HCT116 (cell line): ENCODE results near the gene REEP6. TPM values are rescaled to one million over a fixed set of nuclear protein-coding genes. Genes with fewer than 3 reads are reported as not detected.

Experiments used
- ATAC-seq: fragments of 200-7000 bp; cut with Tn5 transposase; 2 replicates; pipeline ENCODE4 v1.9.1; 2020; ENCODE audit warnings: mild to moderate bottlenecking, moderate library complexity
- BruUV-seq: library from RNA; stranded (reverse); fragments of 400-500 nt; replicated peaks from 2 replicates; lab custom pipeline; 2021; lab: Mats Ljungman, UMichigan
- CTCF ChIA-PET: fragments of 300-600 bp; sonication (Branson Sonifier 250); formaldehyde crosslinking; loops from one replicate; lab custom pipeline; 2021; ENCODE audit warnings: antibody characterized with exemption; lab: Charles Lee
- POLR2A ChIA-PET: fragments of 300-600, 350-600 bp; sonication (Branson Sonifier 250); formaldehyde crosslinking; loops from one replicate; lab custom pipeline; 2021; ENCODE audit warnings: antibody characterized with exemption; lab: Charles Lee
- RAD21 ChIA-PET, 2 experiments: fragments of 300-600 bp; sonication (Branson Sonifier 250); formaldehyde crosslinking; loops; one replicate each; lab custom pipeline; 2023; ENCODE audit warnings: low total read pairs in 2 of 2; ENCODE audit not compliant: uncharacterized antibody in 2 of 2, unreplicated experiment in 2 of 2, low non-redundant PET in 1 of 2; lab: Charles Lee
- DNase-seq: peaks from one replicate; pipeline ENCODE4 v3.0.0-alpha.2; 2010; ENCODE audit warnings: low read depth, low spot score
- H2AFZ ChIP-seq: fragments of 200-600 bp; shearing (Covaris generic), sonication (generic); 2 replicates; pipeline ENCODE4 v1.6.1; 2017; ENCODE audit warnings: low read depth, mixed run types, mixed read lengths, antibody characterized with exemption, low read length; ENCODE audit not compliant: poor library complexity, severe bottlenecking
- H3K27ac ChIP-seq: 2 replicates; pipeline ENCODE4 v1.5.1; 2012; ENCODE audit warnings: low read depth, low read length
- H3K27me3 ChIP-seq: fragments of 200-600 bp; sonication (generic); 2 replicates; pipeline ENCODE4 v1.6.1; 2016; ENCODE audit warnings: mixed run types, low read length, mixed read lengths; ENCODE audit not compliant: insufficient read depth
- H3K36me3 ChIP-seq, 2 experiments: fragments of 200-500 bp in 1 of 2; fragments of 200-600 bp in 1 of 2; sonication (Bioruptor generic) in 1 of 2; sonication (generic) in 1 of 2; 2 replicates each; pipeline versions ENCODE4 v1.5.1 to v1.6.1; 2014 to 2016; ENCODE audit warnings: low read length in 2 of 2, inconsistent platforms in 1 of 2, mixed read lengths in 1 of 2, mixed run types in 1 of 2; ENCODE audit not compliant: insufficient read depth in 2 of 2, control insufficient read depth in 1 of 2
- H3K4me1 ChIP-seq, 2 experiments: fragments of 200-600 bp in 1 of 2; sonication (generic) in 1 of 2; 2 replicates each; pipeline versions ENCODE4 v1.5.1 to v1.6.1; 2012 to 2017; ENCODE audit warnings: low read length in 2 of 2, inconsistent platforms in 1 of 2, mild to moderate bottlenecking in 1 of 2, mixed read lengths in 1 of 2, mixed run types in 1 of 2, moderate library complexity in 1 of 2; ENCODE audit not compliant: insufficient read depth in 2 of 2, control insufficient read depth in 1 of 2
- H3K4me2 ChIP-seq: fragments of 200-600 bp; sonication (generic); 2 replicates; pipeline ENCODE4 v1.6.1; 2017; ENCODE audit warnings: mixed run types, low read length, mixed read lengths
- H3K4me3 ChIP-seq, 2 experiments: fragments of 200-600 bp in 1 of 2; sonication (generic) in 1 of 2; replicated peaks in 1 of 2; 2 replicates each; pipeline ENCODE4 v1.5.1; 2011 to 2016; ENCODE audit warnings: low read length in 2 of 2, control low read depth in 1 of 2, low read depth in 1 of 2, mild to moderate bottlenecking in 1 of 2, mixed read lengths in 1 of 2, mixed run types in 1 of 2
- H3K79me2 ChIP-seq: fragments of 200-600 bp; sonication (generic); 2 replicates; pipeline ENCODE4 v1.6.1; 2017; ENCODE audit warnings: mild to moderate bottlenecking, mixed run types, low read length, moderate library complexity, mixed read lengths; ENCODE audit not compliant: insufficient read depth
- H3K9ac ChIP-seq: fragments of 200-600 bp; sonication (generic); 2 replicates; pipeline ENCODE4 v1.6.1; 2016; ENCODE audit warnings: low read length, mixed read lengths
- H3K9me2 ChIP-seq: fragments of 200-600 bp; sonication (generic), shearing (Covaris generic); 2 replicates; pipeline ENCODE4 v1.6.1; 2017; ENCODE audit warnings: mixed run types, mild to moderate bottlenecking, moderate library complexity; ENCODE audit not compliant: insufficient read depth
- H3K9me3 ChIP-seq, 2 experiments: fragments of 200-500 bp in 1 of 2; fragments of 200-600 bp in 1 of 2; sonication (Bioruptor generic) in 1 of 2; sonication (generic) in 1 of 2; 2 replicates each; pipeline ENCODE4 v1.6.1; 2014 to 2017; ENCODE audit warnings: low read length in 2 of 2, mixed read lengths in 2 of 2, inconsistent platforms in 1 of 2, low read depth in 1 of 2, mild to moderate bottlenecking in 1 of 2, mixed run types in 1 of 2, moderate library complexity in 1 of 2; ENCODE audit not compliant: control insufficient read depth in 1 of 2, insufficient read depth in 1 of 2
- H4K20me1 ChIP-seq: fragments of 200-600 bp; sonication (generic), shearing (Covaris generic); 2 replicates; pipeline ENCODE4 v1.6.1; 2017; ENCODE audit warnings: mixed run types, mild to moderate bottlenecking, moderate library complexity; ENCODE audit not compliant: insufficient read depth
- CEBPB ChIP-seq: IDR thresholded peaks from 2 replicates; pipeline ENCODE4 v1.6.1; 2012; ENCODE audit warnings: low read depth
- EGR1 ChIP-seq: IDR thresholded peaks from 2 replicates; pipeline ENCODE4 v1.6.1; 2012; ENCODE audit warnings: low read depth
- ELF1 ChIP-seq: IDR thresholded peaks from 2 replicates; pipeline ENCODE4 v1.6.1; 2012; ENCODE audit warnings: low read depth, borderline replicate concordance
- FOSL1 ChIP-seq: IDR thresholded peaks from 2 replicates; pipeline ENCODE4 v1.6.1; 2012; ENCODE audit warnings: low read depth
- JUND ChIP-seq: IDR thresholded peaks from 2 replicates; pipeline ENCODE4 v1.6.1; 2012
- POLR2A ChIP-seq: IDR thresholded peaks from 2 replicates; pipeline ENCODE4 v1.7.0; 2011; ENCODE audit warnings: borderline replicate concordance; ENCODE audit not compliant: insufficient read depth, insufficient read length; ENCODE audit errors: extremely low read depth
- POLR2AphosphoS5 ChIP-seq: IDR thresholded peaks from 2 replicates; pipeline ENCODE4 v1.6.1; 2011; ENCODE audit warnings: mild to moderate bottlenecking, low read depth, low read length, moderate library complexity
- SIN3A ChIP-seq: IDR thresholded peaks from 2 replicates; pipeline ENCODE4 v1.6.1; 2012; ENCODE audit warnings: low read depth
- SP1 ChIP-seq: IDR thresholded peaks from 2 replicates; pipeline ENCODE4 v1.6.1; 2012; ENCODE audit warnings: low read depth
- TCF7L2 ChIP-seq: IDR thresholded peaks from 2 replicates; pipeline ENCODE4 v1.7.0; 2011; ENCODE audit warnings: borderline replicate concordance, inconsistent platforms; ENCODE audit not compliant: insufficient read depth, insufficient read length; ENCODE audit errors: extremely low read depth
- YY1 ChIP-seq: IDR thresholded peaks from 2 replicates; pipeline ENCODE4 v1.6.1; 2011; ENCODE audit warnings: low read length, low read depth, moderate library complexity, mild to moderate bottlenecking; ENCODE audit not compliant: insufficient replicate concordance; ENCODE audit errors: extremely low read depth
- ZFX ChIP-seq: fragments of 450-650 bp; IDR thresholded peaks from 2 replicates; pipeline ENCODE4 v1.6.1; 2017
- intact Hi-C: fragments of 100-400 bp; cut with micrococcal nuclease; formaldehyde crosslinking; loops from 2 replicates; pipeline ENCODE4 v1.10.0; 2022
- total RNA-seq: library from RNA; stranded (reverse); gene quantifications from one replicate; pipeline ENCODE4 v1.2.1, GENCODE V29; 2021; ENCODE audit not compliant: unreplicated experiment
- TF ChIP-seq, protein P1 (sequence below): IDR thresholded peaks from 2 replicates; pipeline ENCODE4 v1.6.1; 2011; ENCODE audit warnings: mild to moderate bottlenecking, low read length, moderate library complexity; ENCODE audit not compliant: insufficient replicate concordance; ENCODE audit errors: extremely low read depth
- TF ChIP-seq, protein P2 (sequence below): IDR thresholded peaks from 2 replicates; pipeline ENCODE4 v1.6.1; 2012
- TF ChIP-seq, protein P3 (sequence below), 3 experiments: fragments of 200-600 bp in 1 of 3; sonication (generic) in 1 of 3; IDR thresholded peaks in 2 of 3; conservative IDR thresholded peaks in 1 of 3; 2 replicates each; pipeline ENCODE4 v1.5.1; 2012 to 2017; ENCODE audit warnings: low read depth in 2 of 3, low read length in 2 of 3, antibody characterized with exemption in 1 of 3, borderline replicate concordance in 1 of 3, control low read depth in 1 of 3, mild to moderate bottlenecking in 1 of 3, mixed read lengths in 1 of 3, mixed run types in 1 of 3, moderate library complexity in 1 of 3; ENCODE audit not compliant: insufficient read depth in 1 of 3

REEP6 gene
- total RNA-seq, 1 experiment from 2014 or later: 53.9 TPM

DNA sequence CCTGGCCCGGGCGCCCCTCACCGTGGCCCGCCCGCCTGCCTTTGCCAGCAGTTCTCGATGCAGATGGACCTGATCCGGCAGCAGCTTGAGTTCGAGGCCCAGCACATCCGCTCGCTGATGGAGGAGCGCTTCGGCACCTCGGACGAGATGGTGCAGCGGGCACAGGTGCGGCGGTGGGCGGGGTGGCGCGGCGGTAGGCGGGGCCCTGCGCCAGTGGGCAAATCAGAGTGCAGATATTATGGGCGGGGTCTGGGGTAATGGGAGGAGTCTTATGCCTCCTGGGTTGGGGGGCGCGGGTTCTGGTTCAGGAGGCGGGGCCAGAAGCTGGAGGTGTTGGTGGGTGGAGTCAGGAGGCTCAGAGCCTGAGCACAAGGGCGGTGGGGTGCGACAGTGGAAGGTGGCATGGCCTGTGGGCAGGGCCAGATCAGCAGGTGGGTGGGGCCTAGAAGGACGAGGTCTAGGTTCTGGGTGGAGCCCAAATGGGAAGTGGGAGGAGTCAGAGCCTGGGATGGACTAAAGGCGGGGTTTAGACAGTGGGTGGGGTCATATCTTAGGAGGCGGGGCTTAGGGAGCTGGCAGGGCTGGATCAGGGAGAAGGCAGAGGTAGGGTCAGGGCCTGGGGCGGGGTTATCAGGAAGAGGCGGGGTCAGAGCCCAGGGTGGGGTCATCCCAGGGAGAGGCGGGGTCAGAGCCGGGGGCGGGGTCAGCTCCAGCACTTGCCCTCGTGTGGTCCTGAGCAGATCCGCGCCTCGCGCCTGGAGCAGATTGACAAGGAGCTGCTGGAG, 35.5 kb upstream of the REEP6 start:
- no TSS peak for BruUV-seq
- H3K4me2 ChIP-seq: peak overlapping the region; percentile 93
- H3K9ac ChIP-seq: peak overlapping the region; percentile 50
- peaks cover 23 to 47% of the 10 kb centered on the region in 2 experiments for H3K4me1 ChIP-seq
- H4K20me1 ChIP-seq: no peaks in the 10 kb centered on the region
- no peaks in the 10 kb centered on the region; the same call in 1 of the 2 replicates for H3K27me3 ChIP-seq
- RAD21 ChIA-PET: interaction anchor here in 1 of 2 experiments (1.1 kb wide), 1 partner anchor 10 kb away, joined by 4 read pairs; no protein-coding TSS in a partner anchor
- DNase-seq: peak; percentile 97
- no peaks in the 10 kb centered on the region for H3K79me2 ChIP-seq
- no peak overlapping the region for H2AFZ ChIP-seq
- no peaks in the 10 kb centered on the region for H3K9me2 ChIP-seq
- peak overlapping the region; percentile 65 for H3K27ac ChIP-seq
- ATAC-seq: peak; percentile 87
- peak overlapping the region; percentile 40 to 62 for H3K4me3 ChIP-seq
- intact Hi-C loops: loop anchor here (1.0 kb wide), 1 partner anchor 36 kb away; the partner anchor contains the start of gene REEP6
- peaks cover 0 to 3% of the 10 kb centered on the region in 2 experiments; a peak in 1 of 4 replicates for H3K36me3 ChIP-seq
- POLR2A ChIA-PET: interaction anchor here (0.6 to 3.3 kb wide), 12 partner anchors 9 to 566 kb away, joined by 3 to 28 read pairs (median 6); partner anchors contain the start of genes CIRBP and REEP6
- no peaks in the 10 kb centered on the region for H3K9me3 ChIP-seq
- CTCF ChIA-PET: interaction anchor here (0.9 to 4.0 kb wide), 9 partner anchors 11 to 370 kb away, joined by 3 to 49 read pairs (median 4); partner anchors contain the start of gene CIRBP
- TF ChIP-seq CEBPB: no peak
- TF ChIP-seq POLR2A: peak; percentile 22
- no peak for TF ChIP-seq ELF1
- no peak for TF ChIP-seq JUND
- peak; percentile 24; the same call in 1 of the 2 replicates for TF ChIP-seq EGR1
- peak; percentile 67 for TF ChIP-seq POLR2AphosphoS5
- TF ChIP-seq TCF7L2: no peak
- TF ChIP-seq, protein P1, sequence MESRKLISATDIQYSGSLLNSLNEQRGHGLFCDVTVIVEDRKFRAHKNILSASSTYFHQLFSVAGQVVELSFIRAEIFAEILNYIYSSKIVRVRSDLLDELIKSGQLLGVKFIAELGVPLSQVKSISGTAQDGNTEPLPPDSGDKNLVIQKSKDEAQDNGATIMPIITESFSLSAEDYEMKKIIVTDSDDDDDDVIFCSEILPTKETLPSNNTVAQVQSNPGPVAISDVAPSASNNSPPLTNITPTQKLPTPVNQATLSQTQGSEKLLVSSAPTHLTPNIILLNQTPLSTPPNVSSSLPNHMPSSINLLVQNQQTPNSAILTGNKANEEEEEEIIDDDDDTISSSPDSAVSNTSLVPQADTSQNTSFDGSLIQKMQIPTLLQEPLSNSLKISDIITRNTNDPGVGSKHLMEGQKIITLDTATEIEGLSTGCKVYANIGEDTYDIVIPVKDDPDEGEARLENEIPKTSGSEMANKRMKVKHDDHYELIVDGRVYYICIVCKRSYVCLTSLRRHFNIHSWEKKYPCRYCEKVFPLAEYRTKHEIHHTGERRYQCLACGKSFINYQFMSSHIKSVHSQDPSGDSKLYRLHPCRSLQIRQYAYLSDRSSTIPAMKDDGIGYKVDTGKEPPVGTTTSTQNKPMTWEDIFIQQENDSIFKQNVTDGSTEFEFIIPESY: no peak
- TF ChIP-seq, protein P2, sequence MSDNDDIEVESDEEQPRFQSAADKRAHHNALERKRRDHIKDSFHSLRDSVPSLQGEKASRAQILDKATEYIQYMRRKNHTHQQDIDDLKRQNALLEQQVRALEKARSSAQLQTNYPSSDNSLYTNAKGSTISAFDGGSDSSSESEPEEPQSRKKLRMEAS: peak; percentile 46
- TF ChIP-seq FOSL1: no peak
- TF ChIP-seq, protein P3, sequence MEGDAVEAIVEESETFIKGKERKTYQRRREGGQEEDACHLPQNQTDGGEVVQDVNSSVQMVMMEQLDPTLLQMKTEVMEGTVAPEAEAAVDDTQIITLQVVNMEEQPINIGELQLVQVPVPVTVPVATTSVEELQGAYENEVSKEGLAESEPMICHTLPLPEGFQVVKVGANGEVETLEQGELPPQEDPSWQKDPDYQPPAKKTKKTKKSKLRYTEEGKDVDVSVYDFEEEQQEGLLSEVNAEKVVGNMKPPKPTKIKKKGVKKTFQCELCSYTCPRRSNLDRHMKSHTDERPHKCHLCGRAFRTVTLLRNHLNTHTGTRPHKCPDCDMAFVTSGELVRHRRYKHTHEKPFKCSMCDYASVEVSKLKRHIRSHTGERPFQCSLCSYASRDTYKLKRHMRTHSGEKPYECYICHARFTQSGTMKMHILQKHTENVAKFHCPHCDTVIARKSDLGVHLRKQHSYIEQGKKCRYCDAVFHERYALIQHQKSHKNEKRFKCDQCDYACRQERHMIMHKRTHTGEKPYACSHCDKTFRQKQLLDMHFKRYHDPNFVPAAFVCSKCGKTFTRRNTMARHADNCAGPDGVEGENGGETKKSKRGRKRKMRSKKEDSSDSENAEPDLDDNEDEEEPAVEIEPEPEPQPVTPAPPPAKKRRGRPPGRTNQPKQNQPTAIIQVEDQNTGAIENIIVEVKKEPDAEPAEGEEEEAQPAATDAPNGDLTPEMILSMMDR (IDR thresholded peaks at IDR 0.05 in 2 of 3, conservative IDR thresholded peaks at IDR 0.05 in 1 of 3; ENCODE audit: borderline replicate concordance in 1 of 3, insufficient read depth in 1 of 3, low read depth in 2 of 3, low read length in 2 of 3): no peak
- TF ChIP-seq SP1: peak; percentile 70
- TF ChIP-seq SIN3A: no peak
- TF ChIP-seq YY1: no peak
- TF ChIP-seq ZFX: no peak
